Superior temporal gyrus (tissue), 1 donor: ENCODE results near the gene SEC61A1.

ENCODE experiments used
- DNase-seq: peaks from one replicate; pipeline ENCODE4 v3.0.0-alpha.2; 2016; ENCODE audit errors: extremely low spot score

SEC61A1 gene

DNA sequence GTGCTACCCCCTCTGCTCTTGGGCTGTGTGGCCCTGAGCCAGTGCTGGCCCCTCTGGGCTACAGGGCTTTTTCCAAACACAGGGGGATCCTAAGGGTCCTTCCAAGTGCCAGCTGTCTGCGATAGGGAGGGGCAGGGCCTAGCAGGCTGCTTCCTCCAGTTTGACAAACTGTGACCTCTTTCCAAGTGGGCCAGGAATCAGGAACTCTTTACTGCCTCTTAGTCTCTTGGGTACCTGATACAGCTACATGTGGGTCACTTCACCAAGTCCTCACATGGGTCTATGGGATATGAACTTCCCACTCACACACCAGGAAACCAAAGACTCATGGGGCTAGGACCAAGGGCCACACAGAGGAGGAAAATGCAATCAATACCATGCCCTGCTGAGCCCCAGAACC lies 25.4 kb downstream of the SEC61A1 start:
- no peak for DNase-seq

DNA sequence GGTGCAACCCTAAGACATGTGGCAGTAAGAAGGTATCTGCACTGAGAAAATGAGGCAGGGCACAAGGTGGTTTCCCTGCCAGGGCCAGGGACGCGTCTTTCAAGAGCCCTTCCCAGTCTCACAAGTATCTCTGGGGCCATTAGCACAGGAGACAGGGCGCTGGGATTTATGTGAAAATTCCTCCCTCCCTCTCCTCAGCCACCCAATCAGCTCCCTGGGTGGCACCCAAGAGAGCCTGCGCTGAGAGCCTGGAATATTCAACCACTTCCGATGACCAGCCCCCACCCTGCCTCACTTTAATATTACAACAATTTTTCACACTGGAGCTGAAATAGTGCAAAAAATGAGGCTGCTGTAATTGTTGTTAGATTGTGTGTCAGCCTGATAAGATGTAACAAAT lies 26.1 kb downstream of the SEC61A1 start:
- no peak for DNase-seq

DNA sequence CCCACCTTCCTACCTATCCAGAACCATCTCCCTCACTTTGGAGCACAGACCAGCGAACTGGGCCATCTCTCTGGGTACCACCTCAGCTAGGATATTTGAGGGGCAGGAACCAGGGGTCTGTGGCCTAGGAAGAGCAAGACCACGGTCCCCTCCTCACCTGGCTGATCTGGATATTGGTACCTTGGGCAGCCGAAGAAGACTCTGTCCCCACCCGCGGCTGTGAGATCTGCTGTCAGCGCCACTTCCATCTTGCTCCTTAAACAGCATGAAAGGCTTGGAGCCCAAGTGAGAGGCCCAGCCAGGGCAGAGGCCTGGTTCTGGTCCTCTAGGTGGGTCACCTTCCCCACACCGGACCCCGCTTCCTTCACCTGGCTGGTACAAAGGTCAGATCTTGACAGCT lies 26.6 kb downstream of the SEC61A1 start:
- no peak for DNase-seq

DNA sequence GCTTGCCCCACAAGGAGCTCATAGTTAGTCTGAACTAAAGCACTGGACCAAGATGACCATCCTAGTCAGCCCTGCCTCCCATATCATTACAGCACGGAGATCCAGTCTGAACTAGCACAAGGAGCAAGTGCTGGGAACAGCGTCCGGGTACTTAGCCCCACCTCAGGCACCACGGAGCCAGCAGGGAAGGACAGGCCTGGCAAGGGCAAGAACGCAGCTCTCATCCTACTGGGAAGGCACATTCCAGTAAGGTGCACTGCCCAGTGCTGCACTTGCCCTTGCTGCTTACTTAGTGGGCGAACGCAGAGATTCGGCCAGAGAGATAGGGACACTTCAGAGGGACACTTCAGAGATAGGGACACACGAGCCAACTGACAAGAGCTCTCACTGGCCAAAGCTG lies 27.6 kb downstream of the SEC61A1 start:
- DNase-seq = no peak

DNA sequence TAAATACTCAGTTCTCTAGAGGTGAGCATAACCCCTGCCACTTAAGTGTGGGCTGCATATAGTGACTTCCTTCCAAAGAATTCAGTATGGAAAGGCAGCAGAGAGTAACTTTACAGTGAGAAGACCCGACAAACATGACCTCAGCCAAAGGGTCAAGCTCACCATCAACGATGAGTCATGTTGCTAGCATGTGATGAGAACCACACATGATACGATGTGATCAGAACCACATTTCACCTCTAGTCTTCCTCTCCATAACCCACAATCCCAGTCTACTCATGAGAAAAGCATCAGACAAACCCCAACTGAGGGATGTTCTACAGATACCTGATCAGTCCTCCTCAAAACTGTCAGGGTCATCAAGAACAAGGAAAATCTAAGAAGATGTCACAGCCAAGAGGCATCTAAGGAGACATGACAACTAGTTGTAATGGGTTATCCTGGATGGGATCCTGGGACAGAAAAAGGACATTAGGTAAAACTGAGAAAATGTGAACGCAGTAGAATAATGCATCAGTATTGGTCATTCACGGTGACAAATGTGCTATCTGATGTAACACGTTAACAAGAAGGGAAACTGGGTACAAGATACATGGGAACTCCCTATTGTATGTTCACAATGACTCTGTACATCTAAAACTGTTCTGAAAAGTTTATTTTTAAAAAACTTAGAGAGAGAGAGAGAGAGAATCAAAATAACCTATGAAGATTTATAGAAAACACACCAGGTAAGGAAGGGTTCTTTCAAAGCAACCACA lies 28.3 kb downstream of the SEC61A1 start:
- no peak for DNase-seq

DNA sequence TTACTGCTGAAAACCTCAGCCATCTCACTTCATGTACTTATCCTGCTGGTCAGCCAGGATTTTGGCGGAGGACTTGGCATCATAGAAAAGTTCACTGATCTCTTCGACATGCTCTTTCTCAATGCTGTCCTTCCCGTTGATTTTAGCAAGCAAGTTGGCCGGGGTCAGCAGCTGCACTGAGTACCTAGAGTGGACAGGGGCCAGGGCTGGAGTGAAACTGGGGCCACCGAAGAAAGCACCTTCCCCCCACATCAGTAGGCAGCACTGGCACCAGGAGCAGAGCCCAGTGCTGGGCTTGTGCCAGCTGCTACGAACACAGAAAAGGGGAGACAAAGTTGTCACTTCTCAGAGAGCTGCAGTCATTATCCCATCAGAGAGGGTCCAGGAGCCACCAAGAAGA lies 29.0 kb downstream of the SEC61A1 start:
- no peak for DNase-seq

DNA sequence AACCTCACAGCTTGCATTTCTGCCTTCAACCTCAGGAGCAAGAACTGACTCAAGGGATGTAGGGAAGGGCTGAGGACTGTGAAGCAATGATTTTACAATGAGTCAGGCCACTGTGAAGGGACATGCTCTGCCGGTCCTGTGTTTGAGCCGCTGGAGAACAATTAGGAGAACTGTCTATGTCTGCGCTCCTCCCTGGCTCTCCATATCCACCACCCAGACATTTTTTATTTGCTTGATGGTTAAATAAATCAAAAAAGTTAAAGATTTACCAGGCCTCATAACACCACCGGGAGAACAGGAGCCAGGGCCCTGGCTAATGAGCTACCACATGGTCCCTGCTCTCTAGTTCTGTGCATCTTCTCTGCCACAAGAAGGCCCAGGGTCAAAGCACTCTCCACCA lies 29.6 kb downstream of the SEC61A1 start:
- DNase-seq = no peak

DNA sequence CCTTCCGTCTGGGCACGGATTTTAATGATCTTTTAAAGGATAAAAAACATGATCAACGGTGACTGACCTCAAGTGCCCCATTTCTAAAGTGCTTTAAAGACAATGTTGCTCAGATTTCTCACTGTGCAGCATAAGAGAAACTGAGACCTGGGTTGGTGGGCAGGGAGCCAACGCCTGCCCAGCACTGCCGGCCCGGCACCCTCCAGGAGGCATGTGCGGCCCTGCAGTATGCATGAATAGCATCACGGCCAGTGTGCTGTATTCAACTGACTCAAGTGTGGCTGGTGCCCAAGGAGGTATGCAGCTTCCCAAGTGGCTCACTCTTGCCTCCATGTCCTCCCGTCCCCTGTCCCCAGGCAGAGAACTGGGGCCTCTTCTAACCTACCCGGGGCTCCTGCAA lies 30.3 kb downstream of the SEC61A1 start:
- DNase-seq = no peak

DNA sequence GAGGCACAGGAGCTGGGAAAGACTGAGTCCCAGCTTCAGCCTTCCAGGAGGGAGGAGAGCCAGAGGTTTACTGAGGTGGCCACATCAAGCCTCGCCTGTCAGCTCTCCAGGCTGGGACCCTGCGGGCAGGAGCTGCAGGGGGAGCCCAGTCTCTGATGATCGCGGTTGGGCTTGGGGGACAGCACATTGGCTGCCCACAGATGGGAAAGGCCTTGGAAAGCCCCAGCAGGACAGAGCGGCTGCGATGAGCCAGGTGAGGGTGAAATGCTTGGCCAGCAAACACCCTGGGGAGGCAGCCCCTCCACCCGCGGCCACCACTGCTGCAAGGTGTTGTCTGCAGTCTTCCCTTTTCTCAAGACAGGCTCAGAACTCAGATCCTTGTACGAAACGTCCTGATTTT lies 31.2 kb downstream of the SEC61A1 start:
- no peak for DNase-seq

DNA sequence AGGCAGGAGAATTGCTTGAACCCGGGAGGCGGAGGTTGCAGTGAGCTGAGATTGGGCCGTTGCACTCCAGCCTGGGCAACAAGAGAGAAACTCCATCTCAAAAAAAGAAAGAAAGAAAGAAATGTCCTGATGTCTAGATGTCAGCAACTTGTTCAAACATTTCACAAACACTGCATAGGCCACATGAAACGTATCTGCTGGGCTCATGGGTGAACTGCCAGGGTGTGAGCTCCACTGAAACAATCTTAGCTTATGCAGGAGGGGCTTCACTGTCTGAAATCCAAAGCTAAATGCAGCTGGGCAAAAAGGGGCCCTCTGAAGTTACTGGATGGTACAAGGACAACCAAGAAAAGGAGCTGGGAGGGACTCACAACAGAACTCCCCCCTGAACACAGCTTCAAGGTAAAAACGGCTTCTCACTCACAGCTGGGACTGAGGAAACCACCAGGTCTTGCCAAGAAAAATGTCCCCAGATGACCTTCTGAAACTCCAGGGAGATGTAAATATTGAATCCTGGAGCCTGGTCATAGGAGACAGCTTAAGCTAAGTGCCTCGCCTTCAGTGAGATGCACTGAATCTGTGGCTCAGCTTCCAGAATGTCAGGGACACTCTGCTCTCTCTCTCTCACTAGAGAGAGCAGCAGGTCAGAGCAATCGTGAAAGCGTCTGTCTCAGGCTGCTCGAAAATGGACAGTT lies 31.9 kb downstream of the SEC61A1 start:
- DNase-seq = no peak

DNA sequence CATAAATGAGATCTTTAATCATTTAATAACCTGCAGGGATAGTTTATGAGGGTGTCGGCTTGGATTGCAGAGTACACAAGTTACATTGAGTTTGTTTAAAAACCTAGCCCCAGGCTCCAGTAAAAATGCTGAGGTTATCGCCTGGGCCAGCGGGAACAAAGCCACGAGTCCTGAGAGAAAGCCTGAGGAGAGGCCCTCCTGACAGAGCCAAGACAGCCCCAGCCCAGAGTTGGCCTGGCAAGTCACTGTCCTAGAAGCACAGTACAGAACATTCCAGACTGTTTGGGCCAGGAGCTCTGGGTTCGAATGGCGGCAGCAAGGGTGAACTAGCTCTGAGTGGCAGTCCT lies 32.4 kb downstream of the SEC61A1 start:
- DNase-seq = no peak

DNA sequence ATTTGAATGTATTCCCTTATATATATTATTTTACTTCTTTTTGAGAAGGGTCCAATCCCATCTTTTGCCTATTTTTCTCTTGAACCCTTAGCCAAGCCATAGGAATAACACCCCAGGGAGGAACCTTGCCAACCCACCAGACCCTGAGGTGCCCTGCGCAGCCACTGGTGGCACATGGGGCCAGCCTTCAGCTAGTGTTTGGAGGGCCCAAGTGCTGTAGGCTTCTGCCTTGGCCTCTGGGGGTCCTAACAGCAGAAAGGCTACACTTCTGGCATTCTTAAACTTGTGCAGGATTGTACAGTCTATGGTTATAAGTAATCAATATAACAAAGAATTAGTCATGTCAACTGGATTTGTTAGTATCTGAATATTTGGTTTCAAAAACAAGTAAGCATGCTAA lies 36.9 kb downstream of the SEC61A1 start:
- no peak for DNase-seq

DNA sequence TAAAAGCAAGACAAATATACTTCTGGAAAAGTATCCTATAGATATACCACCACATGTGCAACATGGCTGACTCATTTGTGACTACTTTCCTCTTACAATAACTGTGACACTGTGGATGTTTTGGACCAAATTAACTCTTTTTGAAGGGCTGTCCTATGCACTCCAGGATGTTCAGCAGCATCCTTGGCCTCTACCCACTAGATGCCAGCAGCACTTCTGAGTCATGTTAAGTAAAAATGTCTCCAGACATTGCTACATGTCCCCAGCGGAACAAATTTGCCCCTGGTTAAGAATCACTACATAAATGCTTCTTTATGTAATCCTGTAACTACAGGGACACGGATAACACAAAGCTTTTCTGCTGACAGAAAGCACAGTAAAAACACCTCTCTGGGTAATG lies 39.3 kb downstream of the SEC61A1 start:
- no peak for DNase-seq

DNA sequence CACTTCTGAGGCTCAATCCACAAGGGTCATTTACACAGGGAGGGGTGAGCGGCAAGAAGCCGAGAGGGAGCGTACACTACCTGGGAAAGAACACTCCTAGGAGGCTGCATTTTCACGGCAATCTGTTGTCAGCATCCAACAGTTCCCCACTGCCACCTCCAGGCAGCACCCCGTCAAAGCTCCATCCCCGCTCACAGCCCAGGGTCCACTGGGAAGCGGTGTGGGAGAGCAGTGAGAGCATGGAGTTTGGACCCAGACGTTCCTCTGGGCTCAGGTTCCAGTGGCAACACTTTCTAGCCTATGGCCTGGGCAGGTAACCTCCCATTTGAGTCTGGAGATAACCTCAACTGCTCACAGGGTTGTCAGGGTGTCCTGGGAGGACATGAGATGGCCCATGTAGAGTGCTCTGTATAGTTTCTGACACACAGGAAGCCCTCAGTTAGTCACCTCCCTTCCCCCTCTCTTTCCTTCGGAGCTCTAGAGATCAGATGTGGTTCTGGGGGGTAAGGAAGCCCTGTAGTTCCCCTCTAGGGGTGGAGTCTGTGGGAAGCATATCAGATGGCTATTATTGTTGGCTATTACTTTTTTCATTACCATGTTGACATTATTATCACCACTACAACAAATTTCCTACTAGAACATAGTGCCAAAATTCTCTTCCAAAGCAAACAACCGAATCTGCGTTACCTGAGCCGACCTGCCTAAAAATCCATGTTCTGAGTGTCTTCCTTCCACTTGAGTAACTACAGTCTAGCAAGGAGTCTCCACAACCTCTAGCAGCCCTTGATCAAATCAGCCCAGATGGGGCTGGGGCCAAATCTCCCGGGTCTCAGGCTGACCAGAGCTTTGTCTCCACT lies 42.3 kb downstream of the SEC61A1 start:
- no peak for DNase-seq

DNA sequence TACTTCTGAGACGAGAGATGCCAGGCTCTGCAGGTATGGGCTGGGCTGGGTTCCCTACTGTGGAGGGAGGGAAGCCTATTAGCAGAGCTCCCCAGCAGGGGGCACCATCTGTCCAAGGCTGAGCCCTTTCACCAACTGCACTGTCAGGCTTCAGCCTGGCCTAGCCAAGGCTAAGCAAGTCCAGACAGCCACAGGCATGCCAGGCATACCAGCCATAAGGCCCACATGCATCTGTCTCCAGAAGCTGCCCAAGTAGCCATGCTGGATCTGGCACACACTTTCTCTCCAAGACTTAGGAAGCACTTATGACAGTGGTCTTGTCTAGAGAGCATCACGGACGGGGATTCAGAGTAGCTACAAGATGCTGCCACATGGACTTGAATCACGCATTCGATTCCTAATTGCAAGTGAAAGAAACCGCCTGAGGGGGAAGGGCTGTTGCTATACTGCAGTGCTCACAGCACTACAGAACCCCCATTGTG lies 43.0 kb downstream of the SEC61A1 start:
- DNase-seq = peak; percentile 92

DNA sequence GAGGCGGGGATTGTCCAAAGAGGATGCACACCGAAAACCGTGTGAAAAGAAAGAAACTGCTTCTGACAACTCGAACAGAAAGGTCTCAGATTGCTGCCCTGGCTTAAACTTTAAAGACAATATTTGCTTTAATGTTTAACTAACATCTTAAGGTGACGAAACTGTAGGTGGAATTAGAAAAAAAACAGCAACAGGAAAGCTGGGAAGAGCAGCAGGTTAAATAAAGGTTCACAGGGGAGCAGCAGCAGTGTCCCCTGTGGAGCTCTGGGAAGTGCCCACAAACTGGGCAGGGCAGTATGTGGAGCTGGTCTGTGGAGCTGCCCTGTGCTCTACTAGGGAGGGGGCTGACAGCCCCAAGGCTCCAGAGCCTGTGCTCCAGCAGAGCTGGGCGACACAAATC lies 46.0 kb downstream of the SEC61A1 start:
- DNase-seq = no peak

DNA sequence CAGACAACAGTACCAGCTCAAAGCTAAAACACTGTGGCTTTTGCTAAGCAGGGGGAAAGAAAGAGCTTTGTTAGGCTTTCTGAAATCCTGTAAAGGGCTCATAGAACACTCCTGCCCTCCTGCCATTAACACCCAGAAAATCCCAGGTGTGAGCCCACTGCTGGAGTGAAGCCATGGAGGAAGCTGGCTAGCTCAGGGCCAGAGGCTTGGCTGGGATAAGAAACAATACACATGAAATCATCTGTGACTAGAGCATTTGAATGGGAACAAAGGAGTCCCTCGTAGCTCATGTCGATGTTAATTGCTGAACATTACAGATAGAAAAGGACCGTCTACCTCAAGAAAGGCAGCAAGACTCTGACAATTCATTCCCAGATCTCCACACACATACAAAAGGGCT lies 47.9 kb downstream of the SEC61A1 start:
- peak; percentile 11 for DNase-seq

DNA sequence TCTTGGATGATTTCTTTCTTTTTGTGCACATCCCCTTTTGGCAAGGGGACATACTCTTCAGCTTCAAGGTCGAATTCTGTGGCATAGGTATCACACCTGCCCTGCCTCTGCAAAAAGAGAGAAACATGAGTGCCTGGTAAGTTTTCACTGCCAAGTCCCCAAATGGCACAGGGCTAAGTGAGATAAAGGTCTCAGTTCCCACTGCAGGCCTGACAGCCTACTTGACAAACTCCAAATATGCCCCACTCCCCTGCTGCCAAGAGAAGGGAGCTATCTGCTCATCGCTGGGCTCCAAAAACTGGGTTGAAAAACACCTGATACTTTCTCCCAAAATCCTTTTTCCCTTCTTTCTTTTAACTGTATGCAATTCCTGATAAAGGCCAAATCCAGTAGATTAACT lies 48.4 kb downstream of the SEC61A1 start:
- DNase-seq = no peak

DNA sequence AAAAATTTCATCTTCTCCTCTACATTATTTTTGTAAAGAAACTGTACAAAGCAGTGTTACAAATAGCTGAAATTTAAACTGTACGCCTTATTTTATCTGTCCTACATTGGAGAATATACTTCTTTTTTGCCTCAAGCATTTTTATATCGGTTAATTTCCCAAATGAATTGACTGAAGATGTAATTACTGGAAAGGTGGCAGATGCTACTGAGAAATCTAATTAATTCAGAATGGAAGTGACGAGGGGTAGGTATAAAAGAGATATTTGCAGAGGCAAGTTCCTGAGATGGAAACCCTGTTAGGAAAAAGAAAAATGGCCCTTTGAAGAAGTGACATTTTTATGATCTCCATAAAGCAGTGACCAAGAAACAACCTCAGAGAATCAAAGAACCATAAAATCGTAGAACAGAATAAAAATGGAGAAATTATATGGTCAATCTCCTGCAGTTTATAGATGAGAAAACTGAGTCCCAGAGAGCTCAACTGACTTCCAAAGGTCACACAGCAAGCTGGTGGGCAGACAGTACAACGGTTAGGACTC lies 51.0 kb downstream of the SEC61A1 start:
- DNase-seq = no peak

DNA sequence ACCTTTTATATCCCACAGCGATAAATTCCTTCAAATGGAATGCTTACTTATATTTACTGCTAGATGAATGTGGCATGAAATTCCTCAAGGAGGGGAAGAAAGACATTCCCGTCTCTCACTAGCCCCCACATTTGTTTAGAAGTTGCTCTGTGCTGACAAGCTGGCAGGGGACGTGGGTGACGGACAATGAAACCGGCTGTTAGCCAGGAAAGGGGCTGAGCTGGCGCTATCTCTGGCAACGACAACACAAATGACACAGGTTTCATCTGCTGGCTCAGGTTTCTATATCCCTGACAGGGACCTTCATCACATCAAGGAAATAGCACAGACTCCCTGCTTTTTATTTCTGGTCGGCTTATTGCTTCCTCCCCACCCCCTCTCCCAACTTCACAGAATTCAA lies 55.6 kb downstream of the SEC61A1 start:
- no peak for DNase-seq

DNA sequence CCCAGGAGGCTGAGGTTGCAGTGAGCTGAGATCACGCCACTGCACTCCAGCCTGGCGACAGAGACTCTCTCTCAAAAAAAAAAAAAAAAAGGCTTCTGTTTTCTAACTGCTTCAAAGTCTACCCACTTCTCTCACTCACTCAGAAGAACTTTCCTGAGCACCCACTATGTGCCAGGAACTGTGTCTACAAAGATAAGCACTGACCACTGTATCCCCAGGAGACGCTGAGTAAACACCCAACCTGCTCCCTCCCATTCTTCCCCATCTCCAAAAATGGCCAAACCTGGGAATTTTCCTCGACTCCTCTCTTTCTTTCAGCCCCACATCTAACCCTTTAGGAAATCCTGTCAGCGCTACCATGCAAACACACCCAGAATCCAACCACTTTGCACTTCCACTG lies 58.9 kb downstream of the SEC61A1 start:
- no peak for DNase-seq

DNA sequence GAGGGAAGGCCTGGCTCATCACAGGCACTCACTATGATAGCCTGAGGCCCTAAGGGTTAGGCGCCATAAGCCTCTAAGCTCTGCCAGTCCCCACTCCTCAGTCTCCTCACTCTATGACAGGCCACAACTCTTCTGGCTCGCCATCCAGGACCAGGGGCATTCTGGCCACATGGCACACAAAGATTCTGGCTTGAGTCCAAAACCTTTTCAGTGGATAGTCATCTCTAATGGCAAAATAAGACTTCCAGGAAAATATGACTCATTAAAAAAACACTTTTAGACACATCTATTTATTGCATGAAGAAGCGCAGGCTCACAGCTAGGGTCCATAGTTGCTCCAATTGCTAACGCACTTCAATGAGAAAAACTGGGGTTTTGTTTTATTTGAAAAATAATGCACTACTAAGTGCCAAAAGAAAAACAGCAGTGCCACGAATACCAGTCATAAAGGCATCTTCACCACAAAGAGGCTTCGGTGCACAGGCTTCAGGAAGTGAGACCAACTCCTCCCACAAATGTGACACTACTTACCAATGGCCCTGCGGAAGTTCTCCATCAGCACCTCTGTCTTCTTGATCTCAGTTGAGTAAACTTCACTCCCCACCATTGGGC lies 60.2 kb downstream of the SEC61A1 start:
- no peak for DNase-seq
